ENCODE data around the gene SLC6A13. TPM values are rescaled to one million over a fixed set of nuclear protein-coding genes. Genes with fewer than 3 reads are reported as not detected.

The SLC6A13 gene
- polyA plus RNA-seq, 1 donor (not counting 4 experiments of a cell fraction or from before 2014, with no cell fraction given), result 0.33 TPM

GRCh38 chr12:221736-222135 is 40.9 kb downstream of the SLC6A13 start:
- FAIRE-seq, result no peak
- H3K36me3 ChIP-seq (ENCODE audit: control insufficient read depth in 2 of 2, extremely low read depth in 1 of 2, insufficient read depth in 2 of 2, low read length in 2 of 2), result no peaks in the 10 kb centered on the region
- H2AFZ ChIP-seq (ENCODE audit: control insufficient read depth, low read length), result no peak overlapping the region
- no peaks in the 10 kb centered on the region for H4K20me1 ChIP-seq (ENCODE audit: control insufficient read depth, extremely low read depth, insufficient read depth, low read length)
- no peak overlapping the region for H3K4me2 ChIP-seq (ENCODE audit: control insufficient read depth, extremely low read depth, insufficient read depth, low read depth, low read length)
- no peaks in the 10 kb centered on the region for H3K4me1 ChIP-seq (ENCODE audit: control insufficient read depth, extremely low read depth, insufficient read depth, low read length)
- H3K79me2 ChIP-seq (ENCODE audit: control insufficient read depth, insufficient read depth, low read length), result no peaks in the 10 kb centered on the region
- no peak overlapping the region for H3K4me3 ChIP-seq (ENCODE audit: control insufficient read depth in 2 of 3, extremely low read depth in 1 of 3, insufficient read depth in 2 of 3, low read depth in 1 of 3, low read length in 3 of 3)
- H3K27ac ChIP-seq (ENCODE audit: control insufficient read depth, insufficient read depth, low read length), result no peak overlapping the region
- no peak for DNase-seq (ENCODE audit: low read depth, low spot score)
- dilution Hi-C loops (cut with MboI; ENCODE audit: extremely low pct_ligation_motif_present, low sequenced_read_pairs), result no loop called here
- no peaks in the 10 kb centered on the region for H3K9me3 ChIP-seq (ENCODE audit: control insufficient read depth, low read depth, low read length)
- H3K9me1 ChIP-seq (ENCODE audit: control insufficient read depth, extremely low read depth, insufficient read depth, low read length), result no peaks in the 10 kb centered on the region
- H3K27me3 ChIP-seq (ENCODE audit: control insufficient read depth, extremely low read depth, insufficient read depth, low read length), result peaks cover 15% of the 10 kb centered on the region
- TF ChIP-seq EZH2 (IDR thresholded peaks at IDR 0.05; ENCODE audit: low read length) (no peak), CTCF (optimal IDR thresholded peaks at IDR 0.05 in 1 of 3, IDR thresholded peaks at IDR 0.05 in 1 of 3, conservative IDR thresholded peaks at IDR 0.05 in 1 of 3; ENCODE audit: extremely low read depth in 1 of 3, insufficient read depth in 2 of 3, low read length in 3 of 3) (no peak)
- no peak overlapping the region for H3K9ac ChIP-seq (ENCODE audit: control insufficient read depth, extremely low read depth, insufficient read depth, low read length)

- FAIRE-seq, result no peak
- Histone ChIP-seq H2AFZ (ENCODE audit: control insufficient read depth, low read length) (no peak overlapping the region), H3K9ac (ENCODE audit: control insufficient read depth, extremely low read depth, insufficient read depth, low read length) (no peak overlapping the region), H3K27me3 (ENCODE audit: control insufficient read depth, extremely low read depth, insufficient read depth, low read length) (peaks cover 15% of the 10 kb centered on the region), H3K9me3 (ENCODE audit: control insufficient read depth, low read depth, low read length) (no peaks in the 10 kb centered on the region), H3K36me3 (ENCODE audit: control insufficient read depth in 2 of 2, extremely low read depth in 1 of 2, insufficient read depth in 2 of 2, low read length in 2 of 2) (no peaks in the 10 kb centered on the region), H3K4me1 (ENCODE audit: control insufficient read depth, extremely low read depth, insufficient read depth, low read length) (no peaks in the 10 kb centered on the region), H3K9me1 (ENCODE audit: control insufficient read depth, extremely low read depth, insufficient read depth, low read length) (no peaks in the 10 kb centered on the region), H3K4me2 (ENCODE audit: control insufficient read depth, extremely low read depth, insufficient read depth, low read depth, low read length) (no peak overlapping the region), H4K20me1 (ENCODE audit: control insufficient read depth, extremely low read depth, insufficient read depth, low read length) (no peaks in the 10 kb centered on the region), H3K4me3 (ENCODE audit: control insufficient read depth in 2 of 3, extremely low read depth in 1 of 3, insufficient read depth in 2 of 3, low read depth in 1 of 3, low read length in 3 of 3) (no peak overlapping the region), H3K27ac (ENCODE audit: control insufficient read depth, insufficient read depth, low read length) (no peak overlapping the region), H3K79me2 (ENCODE audit: control insufficient read depth, insufficient read depth, low read length) (no peaks in the 10 kb centered on the region)
- dilution Hi-C loops (cut with MboI; ENCODE audit: extremely low pct_ligation_motif_present, low sequenced_read_pairs), result no loop called here
- no peak for DNase-seq (ENCODE audit: low read depth, low spot score)
- TF ChIP-seq EZH2 (IDR thresholded peaks at IDR 0.05; ENCODE audit: low read length), result no peak
- TF ChIP-seq CTCF (optimal IDR thresholded peaks at IDR 0.05 in 1 of 3, IDR thresholded peaks at IDR 0.05 in 1 of 3, conservative IDR thresholded peaks at IDR 0.05 in 1 of 3; ENCODE audit: extremely low read depth in 1 of 3, insufficient read depth in 2 of 3, low read length in 3 of 3), result no peak
Observed at GRCh38 chr12:220946-221550, 41.6 kb downstream of the SLC6A13 start.

Measured in keratinocyte (primary cell).